Fibroblast of mammary gland (primary cell): Measurements from ENCODE around the gene INO80.

Experiments used
- DNase-seq: peaks from one replicate; pipeline ENCODE4 v3.0.0-alpha.2; 2010; ENCODE audit warnings: low read depth
- H3K4me3 ChIP-seq: 2 replicates; pipeline ENCODE4 v1.5.1; 2011; ENCODE audit warnings: low read depth, mild to moderate bottlenecking, low read length, moderate library complexity; ENCODE audit not compliant: control insufficient read depth
- CTCF ChIP-seq: conservative IDR thresholded peaks from 2 replicates; pipeline ENCODE4 v1.5.1; 2011; ENCODE audit warnings: low read depth, low read length, inconsistent platforms; ENCODE audit not compliant: control insufficient read depth, insufficient read depth

The INO80 gene

GRCh38 chr15:41116116-41116961 lies at the start of gene INO80:
Gene INO80, minus strand, starts transcription at chr15:41116280. Its CDS starts 19,970 bp downstream, at chr15:41096310.
- TF ChIP-seq CTCF, result no peak
- H3K4me3 ChIP-seq, result peak within 1 kb of the TSS; percentile 95
- DNase-seq, result peak; percentile 98

- TF ChIP-seq CTCF, result no peak
Observed at GRCh38 chr15:41161736-41162135, 45.7 kb upstream of the INO80 start.

GRCh38 chr15:41161336-41161735 lies 45.3 kb upstream of the INO80 start:
- no peak overlapping the region for H3K4me3 ChIP-seq
- TF ChIP-seq CTCF, result no peak
- peak; percentile 36 for DNase-seq

More at GRCh38 chr15:41161736-41162135, 45.7 kb upstream of the INO80 start:
- H3K4me3 ChIP-seq, result no peak overlapping the region
- DNase-seq, result no peak

- DNase-seq, result no peak
- no peak overlapping the region for H3K4me3 ChIP-seq
- TF ChIP-seq CTCF, result no peak
Observed at GRCh38 chr15:41160639-41161315, 44.7 kb upstream of the INO80 start.

DNA sequence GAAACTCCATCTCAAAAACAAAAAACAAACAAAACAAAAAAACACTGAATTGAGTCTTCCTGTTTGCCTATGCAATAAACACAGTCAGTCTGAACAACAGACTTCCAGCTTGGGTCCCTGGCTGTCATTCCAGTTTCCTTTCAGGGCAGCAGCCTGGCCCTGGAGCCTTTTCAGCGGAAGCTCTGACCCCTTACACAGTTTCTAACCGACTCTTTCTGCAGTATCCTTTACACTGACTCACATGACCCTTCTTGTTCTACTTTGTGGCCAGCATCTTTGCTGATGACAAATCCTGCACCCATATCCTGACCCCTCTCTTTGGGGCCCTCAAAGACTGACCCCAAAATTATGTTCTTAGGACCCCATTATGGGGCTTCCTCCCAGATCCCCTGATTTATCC lies 38.3 kb upstream of the INO80 start:
- no peak for TF ChIP-seq CTCF
- no peak overlapping the region for H3K4me3 ChIP-seq
- DNase-seq, result peak; percentile 32

DNA sequence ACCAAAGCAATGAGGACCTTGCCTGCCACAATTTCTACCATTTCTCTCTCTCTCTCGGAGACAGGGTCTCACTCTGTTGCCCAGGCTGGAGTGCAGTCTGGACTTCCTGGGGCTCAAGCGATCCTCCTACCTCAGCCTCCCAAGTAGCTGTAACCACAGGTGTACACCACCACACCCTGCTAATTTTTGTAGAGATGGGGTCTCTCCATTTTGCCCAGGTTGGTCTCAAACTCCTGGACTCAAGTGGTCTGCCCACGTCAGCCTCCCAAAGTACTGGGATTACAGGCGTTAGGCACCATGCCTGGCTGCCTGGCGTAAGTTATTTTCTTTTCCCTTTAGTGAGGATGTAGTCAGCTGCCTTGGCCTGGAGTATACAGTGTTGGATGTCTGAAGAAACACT lies 37.7 kb upstream of the INO80 start:
- no peak for DNase-seq
- no peak for TF ChIP-seq CTCF
- H3K4me3 ChIP-seq, result no peak overlapping the region
